ENCODE results near the gene WAC.

DNA sequence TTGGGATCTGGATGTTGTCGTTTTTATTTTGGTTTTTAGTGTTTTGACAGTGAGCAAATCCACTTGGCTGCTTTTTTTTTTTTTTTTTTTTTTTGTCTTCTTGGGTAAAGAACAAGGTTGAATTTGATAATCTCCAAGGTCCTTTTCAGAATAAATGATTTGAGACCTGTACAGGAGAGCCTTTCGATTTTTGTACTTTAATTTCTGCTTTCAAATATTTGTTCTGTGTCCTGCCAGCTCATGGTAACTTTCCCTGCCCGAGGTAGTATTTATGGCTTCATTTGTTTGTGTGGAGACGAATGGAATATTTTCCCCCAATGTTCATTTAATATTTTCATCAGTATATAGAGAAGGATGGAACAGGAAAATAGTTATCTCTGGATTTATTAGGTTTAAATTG is 19.9 kb downstream of the WAC start:
- TF ChIP-seq POLR2AphosphoS5 (IDR thresholded peaks at IDR 0.05) (no peak), POLR2A (IDR thresholded peaks at IDR 0.05) (no peak)
- TF ChIP-seq, protein P1, sequence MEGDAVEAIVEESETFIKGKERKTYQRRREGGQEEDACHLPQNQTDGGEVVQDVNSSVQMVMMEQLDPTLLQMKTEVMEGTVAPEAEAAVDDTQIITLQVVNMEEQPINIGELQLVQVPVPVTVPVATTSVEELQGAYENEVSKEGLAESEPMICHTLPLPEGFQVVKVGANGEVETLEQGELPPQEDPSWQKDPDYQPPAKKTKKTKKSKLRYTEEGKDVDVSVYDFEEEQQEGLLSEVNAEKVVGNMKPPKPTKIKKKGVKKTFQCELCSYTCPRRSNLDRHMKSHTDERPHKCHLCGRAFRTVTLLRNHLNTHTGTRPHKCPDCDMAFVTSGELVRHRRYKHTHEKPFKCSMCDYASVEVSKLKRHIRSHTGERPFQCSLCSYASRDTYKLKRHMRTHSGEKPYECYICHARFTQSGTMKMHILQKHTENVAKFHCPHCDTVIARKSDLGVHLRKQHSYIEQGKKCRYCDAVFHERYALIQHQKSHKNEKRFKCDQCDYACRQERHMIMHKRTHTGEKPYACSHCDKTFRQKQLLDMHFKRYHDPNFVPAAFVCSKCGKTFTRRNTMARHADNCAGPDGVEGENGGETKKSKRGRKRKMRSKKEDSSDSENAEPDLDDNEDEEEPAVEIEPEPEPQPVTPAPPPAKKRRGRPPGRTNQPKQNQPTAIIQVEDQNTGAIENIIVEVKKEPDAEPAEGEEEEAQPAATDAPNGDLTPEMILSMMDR (IDR thresholded peaks at IDR 0.05), result no peak
